GM23248 (cell line): ENCODE results near the gene LOXHD1. TPM values are rescaled to one million over a fixed set of nuclear protein-coding genes. Genes with fewer than 3 reads are reported as not detected.

ENCODE experiments used
- DNase-seq: peaks from one replicate; pipeline ENCODE4 v3.0.0-alpha.2; 2015
- H2AFZ ChIP-seq: fragments of 200-600 bp; sonication (generic); 2 replicates; pipeline ENCODE4 v1.6.1; 2016; ENCODE audit warnings: antibody characterized with exemption
- H3F3A ChIP-seq: fragments of 200-600 bp; sonication (generic); 2 replicates; pipeline ENCODE4 v1.6.1; 2016; ENCODE audit warnings: mild to moderate bottlenecking, antibody characterized with exemption, mixed run types; ENCODE audit not compliant: insufficient read depth
- H3K27ac ChIP-seq: fragments of 200-600 bp; sonication (generic); 2 replicates; pipeline ENCODE4 v1.5.1; 2016; ENCODE audit warnings: mild to moderate bottlenecking
- H3K27me3 ChIP-seq: fragments of 200-600 bp; sonication (generic); replicated peaks from 2 replicates; pipeline ENCODE4 v1.6.1; 2016; ENCODE audit warnings: mild to moderate bottlenecking; ENCODE audit not compliant: insufficient read depth
- H3K36me3 ChIP-seq: fragments of 200-600 bp; sonication (generic); 2 replicates; pipeline ENCODE4 v1.6.1; 2016; ENCODE audit warnings: low read depth, mild to moderate bottlenecking
- H3K4me1 ChIP-seq: fragments of 200-600 bp; sonication (generic); 2 replicates; pipeline ENCODE4 v1.6.1; 2016; ENCODE audit warnings: mild to moderate bottlenecking; ENCODE audit not compliant: insufficient read depth
- H3K4me2 ChIP-seq: fragments of 200-600 bp; sonication (generic); one replicate; pipeline ENCODE4 v1.6.1; 2016; ENCODE audit warnings: mild to moderate bottlenecking; ENCODE audit not compliant: unreplicated experiment
- H3K4me3 ChIP-seq: fragments of 200-600 bp; sonication (generic); 2 replicates; pipeline ENCODE4 v1.5.1; 2016; ENCODE audit warnings: mild to moderate bottlenecking
- H3K79me2 ChIP-seq: fragments of 200-600 bp; sonication (generic); 2 replicates; pipeline ENCODE4 v1.6.1; 2016; ENCODE audit warnings: mild to moderate bottlenecking; ENCODE audit not compliant: insufficient read depth
- H3K9ac ChIP-seq: fragments of 200-600 bp; sonication (generic); 2 replicates; pipeline ENCODE4 v1.6.1; 2016; ENCODE audit warnings: mild to moderate bottlenecking
- H3K9me2 ChIP-seq: fragments of 200-600 bp; sonication (generic); 2 replicates; pipeline ENCODE4 v1.6.1; 2016; ENCODE audit warnings: mixed run types, mild to moderate bottlenecking, moderate library complexity; ENCODE audit not compliant: insufficient read depth
- H3K9me3 ChIP-seq: fragments of 200-600 bp; sonication (generic); one replicate; pipeline ENCODE4 v1.6.1; 2017; ENCODE audit warnings: low read depth
- H4K20me1 ChIP-seq: fragments of 200-600 bp; sonication (generic); 2 replicates; pipeline ENCODE4 v1.6.0; 2016; ENCODE audit not compliant: insufficient read depth
- EZH2 ChIP-seq: fragments of 200-600 bp; sonication (generic); IDR thresholded peaks from 2 replicates; pipeline ENCODE4 v1.6.1; 2018; ENCODE audit warnings: antibody characterized with exemption, mild to moderate bottlenecking; ENCODE audit not compliant: insufficient read depth, poor library complexity, severe bottlenecking
- EZH2phosphoT487 ChIP-seq: fragments of 200-600 bp; sonication (generic); IDR thresholded peaks from 2 replicates; pipeline ENCODE4 v1.6.1; 2018; ENCODE audit warnings: antibody characterized with exemption, moderate library complexity, mild to moderate bottlenecking, low read depth; ENCODE audit not compliant: insufficient read depth
- WGBS, 2 experiments: methylation state at CpG; one replicate each; pipeline ENCODE4 v1.1.6; 2015 to 2017; ENCODE audit warnings: low lambda C conversion rate in 2 of 2, low coverage in 1 of 2; ENCODE audit errors: missing lambda C conversion rate in 2 of 2; 5-methylcytosine and 5-hydroxymethylcytosine counted together
- in situ Hi-C: fragments of 300-500 bp; cut with MboI; formaldehyde crosslinking; loops from 2 replicates; pipeline ENCODE4 v1.15.0; 2020
- polyA plus RNA-seq: library from polyadenylated mRNA; unstranded; fragments of >200 nt; fragmentation: Nextera tagmentation; extraction: Ambion mirVana; gene quantifications from 2 replicates; pipeline ENCODE4 v1.2.1, GENCODE V29; 2016
- total RNA-seq: library from RNA; depleted of rRNA; stranded (reverse); fragments of >200 nt; shearing (Covaris generic); gene quantifications from 2 replicates; pipeline ENCODE4 v1.2.3, GENCODE V29; 2014

LOXHD1 gene
- total and polyA plus RNA-seq, 2 experiments from 2014 or later, result not detected

DNA sequence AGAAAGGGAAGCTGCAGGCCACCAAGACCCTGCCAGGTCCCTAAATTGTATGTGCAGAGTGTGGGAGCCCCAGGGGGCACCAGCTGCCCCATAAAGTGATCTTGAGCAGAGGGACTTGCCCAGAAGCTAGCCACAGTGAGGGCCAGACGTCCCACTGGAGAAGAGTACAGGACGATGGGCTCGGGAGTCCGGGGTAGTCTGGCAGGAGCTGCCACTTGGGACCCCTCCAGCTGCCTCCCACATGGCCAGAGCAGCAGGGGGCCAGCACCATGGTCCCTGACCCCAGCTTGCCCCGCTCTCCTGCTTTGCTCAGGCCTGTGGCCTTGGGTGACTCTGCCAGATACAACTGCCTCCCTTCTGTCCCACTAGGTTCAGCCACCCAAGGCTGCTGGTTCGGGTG, 11.7 kb upstream of the LOXHD1 start:
- Histone ChIP-seq H3K27ac (no peak overlapping the region), H3K9me3 (no peaks in the 10 kb centered on the region), H3K4me1 (no peaks in the 10 kb centered on the region), H3K36me3 (no peaks in the 10 kb centered on the region), H3K27me3 (peaks cover 13% of the 10 kb centered on the region), H3F3A (no peaks in the 10 kb centered on the region), H4K20me1 (no peaks in the 10 kb centered on the region), H3K9ac (no peak overlapping the region), H3K9me2 (no peaks in the 10 kb centered on the region), H3K79me2 (no peaks in the 10 kb centered on the region), H3K4me2 (no peak overlapping the region), H2AFZ (no peak overlapping the region), H3K4me3 (no peak overlapping the region)
- 46 to 50% methylated on average over 5 to 6 of the region's 6 CpGs for WGBS, 2 experiments
- no peak for DNase-seq
- TF ChIP-seq EZH2phosphoT487 (no peak), EZH2 (no peak)
- in situ Hi-C loops, result no loop called here

GRCh38 chr18:46668135-46668534, 11.1 kb upstream of the LOXHD1 start:
- in situ Hi-C loops, result no loop called here
- no peak overlapping the region for H2AFZ ChIP-seq
- H3K4me2 ChIP-seq, result no peak overlapping the region
- no peaks in the 10 kb centered on the region for H3K9me2 ChIP-seq
- no peaks in the 10 kb centered on the region for H4K20me1 ChIP-seq
- H3K27me3 ChIP-seq, result peaks cover 13% of the 10 kb centered on the region
- no peak overlapping the region for H3K27ac ChIP-seq
- no peak overlapping the region for H3K4me3 ChIP-seq
- no peaks in the 10 kb centered on the region for H3F3A ChIP-seq
- no peaks in the 10 kb centered on the region for H3K79me2 ChIP-seq
- no peaks in the 10 kb centered on the region for H3K36me3 ChIP-seq
- no peak overlapping the region for H3K9ac ChIP-seq
- no peaks in the 10 kb centered on the region for H3K9me3 ChIP-seq
- TF ChIP-seq EZH2phosphoT487 (no peak), EZH2 (no peak)
- DNase-seq, result no peak
- 48 to 64% methylated on average over 10 of the region's 11 CpGs for WGBS, 2 experiments
- no peaks in the 10 kb centered on the region for H3K4me1 ChIP-seq

- no peaks in the 10 kb centered on the region for H3K79me2 ChIP-seq
- H3K27ac ChIP-seq, result no peak overlapping the region
- WGBS, 2 experiments, result 50 to 62% methylated on average over 1 of the region's 1 CpG
- H3K9me2 ChIP-seq, result no peaks in the 10 kb centered on the region
- H3K27me3 ChIP-seq, result no peaks in the 10 kb centered on the region
- no peaks in the 10 kb centered on the region for H3K36me3 ChIP-seq
- H3K4me2 ChIP-seq, result no peak overlapping the region
- in situ Hi-C loops, result no loop called here
- no peaks in the 10 kb centered on the region for H3K4me1 ChIP-seq
- no peak overlapping the region for H3K4me3 ChIP-seq
- DNase-seq, result no peak
- TF ChIP-seq EZH2phosphoT487 (no peak), EZH2 (no peak)
- no peak overlapping the region for H2AFZ ChIP-seq
- H3K9ac ChIP-seq, result no peak overlapping the region
- no peaks in the 10 kb centered on the region for H3K9me3 ChIP-seq
- H4K20me1 ChIP-seq, result no peaks in the 10 kb centered on the region
- H3F3A ChIP-seq, result no peaks in the 10 kb centered on the region
These were observed 6.5 kb upstream of the LOXHD1 start for GRCh38 chr18:46663539-46663938.

GRCh38 chr18:46660957-46661749, 4.1 kb upstream of the LOXHD1 start:
- H3K4me1 ChIP-seq, result no peaks in the 10 kb centered on the region
- H3K4me2 ChIP-seq, result no peak overlapping the region
- no peaks in the 10 kb centered on the region for H3K27me3 ChIP-seq
- H3K9ac ChIP-seq, result no peak overlapping the region
- peak overlapping the region; percentile 52; the same call in 1 of the 2 replicates for H2AFZ ChIP-seq
- H3K9me3 ChIP-seq, result no peaks in the 10 kb centered on the region
- no peaks in the 10 kb centered on the region for H3K36me3 ChIP-seq
- in situ Hi-C loops, result no loop called here
- H4K20me1 ChIP-seq, result no peaks in the 10 kb centered on the region
- H3F3A ChIP-seq, result no peaks in the 10 kb centered on the region
- no peaks in the 10 kb centered on the region for H3K9me2 ChIP-seq
- no peak overlapping the region for H3K27ac ChIP-seq
- 23 to 24% methylated on average over 9 of the region's 9 CpGs for WGBS, 2 experiments
- peak; percentile 55 for DNase-seq
- no peak overlapping the region for H3K4me3 ChIP-seq
- TF ChIP-seq EZH2, result no peak
- no peak for TF ChIP-seq EZH2phosphoT487
- no peaks in the 10 kb centered on the region for H3K79me2 ChIP-seq
